HEK293 (cell line): Measurements from ENCODE around the gene TEX2.

Experiments used
- CTCF ChIA-PET: fragments of 350-600 bp; formaldehyde crosslinking; extraction: SDS; loops from one replicate; lab custom pipeline; 2021; ENCODE audit warnings: antibody characterized with exemption; lab: Yijun Ruan, JAX
- POLR2A ChIA-PET: fragments of 300-600 bp; formaldehyde crosslinking; extraction: SDS; loops from one replicate; lab custom pipeline; 2020; ENCODE audit warnings: antibody characterized with exemption, inconsistent platforms; lab: Yijun Ruan, JAX
- H3K27ac ChIP-seq: fragments of 200-500 bp; sonication (Bioruptor generic); 2 replicates; pipeline ENCODE4 v1.5.1; 2014; ENCODE audit warnings: low read depth, low read length, control low read depth, inconsistent platforms; ENCODE audit errors: extremely low read depth
- H3K36me3 ChIP-seq, 2 experiments: fragments of 200-500 bp in 1 of 2; sonication (Bioruptor generic) in 1 of 2; 1 replicate in 1 of 2; 2 replicates in 1 of 2; pipeline ENCODE4 v1.5.1; 2014 to 2017; ENCODE audit warnings: inconsistent platforms in 2 of 2, low read length in 2 of 2; ENCODE audit not compliant: control insufficient read depth in 2 of 2, insufficient read depth in 1 of 2
- H3K4me1 ChIP-seq: fragments of 200-500 bp; sonication (Bioruptor generic); 2 replicates; pipeline ENCODE4 v1.5.1; 2014; ENCODE audit warnings: mild to moderate bottlenecking, low read length, inconsistent platforms; ENCODE audit not compliant: control insufficient read depth, insufficient read depth
- H3K4me3 ChIP-seq: 2 replicates; pipeline ENCODE4 v1.5.1; 2011; ENCODE audit warnings: low read depth, mild to moderate bottlenecking, control low read depth, low read length, moderate library complexity
- H3K9me3 ChIP-seq: fragments of 200-500 bp; sonication (Bioruptor generic); 2 replicates; pipeline ENCODE4 v1.5.1; 2014; ENCODE audit warnings: low read depth, low read length, inconsistent platforms; ENCODE audit not compliant: control insufficient read depth, insufficient read depth
- BCL11A ChIP-seq: fragments of 450-650 bp; formaldehyde crosslinking; IDR thresholded peaks from 2 replicates; pipeline ENCODE4 v1.5.1; 2016; ENCODE audit warnings: low read depth, missing biosample characterization, missing genetic modification characterization
- KLF7 ChIP-seq: fragments of 450-650 bp; formaldehyde crosslinking; IDR thresholded peaks from 2 replicates; pipeline ENCODE4 v1.5.1; 2016; ENCODE audit warnings: missing biosample characterization, missing genetic modification characterization, borderline replicate concordance
- SP7 ChIP-seq: fragments of 450-650 bp; formaldehyde crosslinking; IDR thresholded peaks from 2 replicates; pipeline ENCODE4 v1.5.1; 2016; ENCODE audit warnings: missing biosample characterization, missing genetic modification characterization
- ZBTB17 ChIP-seq: fragments of 450-650 bp; formaldehyde crosslinking; IDR thresholded peaks from 2 replicates; pipeline ENCODE4 v1.5.1; 2016; ENCODE audit warnings: missing biosample characterization, missing genetic modification characterization
- ZBTB20 ChIP-seq: fragments of 450-650 bp; formaldehyde crosslinking; IDR thresholded peaks from 2 replicates; pipeline ENCODE4 v1.5.1; 2016; ENCODE audit warnings: missing biosample characterization, missing genetic modification characterization
- ZBTB7A ChIP-seq: fragments of 450-650 bp; formaldehyde crosslinking; IDR thresholded peaks from 2 replicates; pipeline ENCODE4 v1.5.1; 2016; ENCODE audit warnings: low read depth, missing biosample characterization, missing genetic modification characterization
- ZBTB8A ChIP-seq: fragments of 450-650 bp; formaldehyde crosslinking; IDR thresholded peaks from 2 replicates; pipeline ENCODE4 v1.5.1; 2016; ENCODE audit warnings: missing biosample characterization, missing genetic modification characterization
- ZFP3 ChIP-seq: fragments of 450-650 bp; formaldehyde crosslinking; IDR thresholded peaks from 2 replicates; pipeline ENCODE4 v1.5.1; 2016; ENCODE audit warnings: low read depth, missing biosample characterization, missing genetic modification characterization
- ZFP69B ChIP-seq: fragments of 450-650 bp; formaldehyde crosslinking; IDR thresholded peaks from 2 replicates; pipeline ENCODE4 v1.5.1; 2016; ENCODE audit warnings: missing biosample characterization, missing genetic modification characterization
- ZIC2 ChIP-seq: fragments of 450-650 bp; formaldehyde crosslinking; IDR thresholded peaks from 2 replicates; pipeline ENCODE4 v1.5.1; 2016; ENCODE audit warnings: missing biosample characterization, missing genetic modification characterization
- ZNF121 ChIP-seq: fragments of 450-650 bp; formaldehyde crosslinking; IDR thresholded peaks from 2 replicates; pipeline ENCODE4 v1.5.1; 2016; ENCODE audit warnings: missing biosample characterization, missing genetic modification characterization
- ZNF140 ChIP-seq: fragments of 450-650 bp; formaldehyde crosslinking; IDR thresholded peaks from 2 replicates; pipeline ENCODE4 v1.5.1; 2016; ENCODE audit warnings: missing biosample characterization, missing genetic modification characterization
- ZNF169 ChIP-seq: fragments of 450-650 bp; formaldehyde crosslinking; IDR thresholded peaks from 2 replicates; pipeline ENCODE4 v1.5.1; 2016; ENCODE audit warnings: missing biosample characterization, missing genetic modification characterization
- ZNF202 ChIP-seq: fragments of 450-650 bp; formaldehyde crosslinking; IDR thresholded peaks from 2 replicates; pipeline ENCODE4 v1.5.1; 2016; ENCODE audit warnings: missing biosample characterization, missing genetic modification characterization, borderline replicate concordance
- ZNF423 ChIP-seq: fragments of 450-650 bp; formaldehyde crosslinking; IDR thresholded peaks from 2 replicates; pipeline ENCODE4 v1.5.1; 2016; ENCODE audit warnings: missing biosample characterization, missing genetic modification characterization
- ZNF501 ChIP-seq: fragments of 450-650 bp; formaldehyde crosslinking; IDR thresholded peaks from 2 replicates; pipeline ENCODE4 v1.5.1; 2016; ENCODE audit warnings: missing biosample characterization, missing genetic modification characterization
- ZNF514 ChIP-seq: fragments of 450-650 bp; formaldehyde crosslinking; IDR thresholded peaks from 2 replicates; pipeline ENCODE4 v1.5.1; 2016; ENCODE audit warnings: missing biosample characterization, missing genetic modification characterization
- ZNF560 ChIP-seq: fragments of 450-650 bp; formaldehyde crosslinking; IDR thresholded peaks from 2 replicates; pipeline ENCODE4 v1.5.1; 2017; ENCODE audit warnings: missing biosample characterization, missing genetic modification characterization, borderline replicate concordance
- ZNF600 ChIP-seq: fragments of 450-650 bp; formaldehyde crosslinking; IDR thresholded peaks from 2 replicates; pipeline ENCODE4 v1.5.1; 2016; ENCODE audit warnings: missing biosample characterization, missing genetic modification characterization
- ZNF658 ChIP-seq: fragments of 450-650 bp; formaldehyde crosslinking; IDR thresholded peaks from 2 replicates; pipeline ENCODE4; 2016; ENCODE audit warnings: missing biosample characterization, missing genetic modification characterization
- ZNF791 ChIP-seq: fragments of 450-650 bp; formaldehyde crosslinking; IDR thresholded peaks from 2 replicates; pipeline ENCODE4 v1.5.1; 2016; ENCODE audit warnings: missing biosample characterization, missing genetic modification characterization
- ZSCAN30 ChIP-seq: fragments of 450-650 bp; IDR thresholded peaks from 2 replicates; pipeline ENCODE4 v1.5.1; 2018; ENCODE audit warnings: missing biosample characterization, mild to moderate bottlenecking, missing genetic modification characterization, moderate library complexity
- TF ChIP-seq, protein P1 (sequence below): fragments of 450-650 bp; formaldehyde crosslinking; IDR thresholded peaks from 2 replicates; pipeline ENCODE4 v1.5.1; 2016; ENCODE audit warnings: missing biosample characterization, missing genetic modification characterization, borderline replicate concordance
- TF ChIP-seq, protein P2 (sequence below): fragments of 450-650 bp; formaldehyde crosslinking; IDR thresholded peaks from 2 replicates; pipeline ENCODE4 v1.5.1; 2016; ENCODE audit warnings: missing biosample characterization, missing genetic modification characterization
- TF ChIP-seq, protein P3 (sequence below): fragments of 450-650 bp; formaldehyde crosslinking; IDR thresholded peaks from 2 replicates; pipeline ENCODE4 v1.5.1; 2016; ENCODE audit warnings: missing biosample characterization, missing genetic modification characterization
- TF ChIP-seq, protein P4 (sequence below): fragments of 450-650 bp; IDR thresholded peaks from 2 replicates; pipeline ENCODE4 v1.5.1; 2018; ENCODE audit warnings: missing biosample characterization, missing genetic modification characterization
- TF ChIP-seq, protein P5 (sequence below): fragments of 450-650 bp; formaldehyde crosslinking; IDR thresholded peaks from 2 replicates; pipeline ENCODE4 v1.5.1; 2017; ENCODE audit warnings: missing biosample characterization, missing genetic modification characterization

Gene TEX2

DNA sequence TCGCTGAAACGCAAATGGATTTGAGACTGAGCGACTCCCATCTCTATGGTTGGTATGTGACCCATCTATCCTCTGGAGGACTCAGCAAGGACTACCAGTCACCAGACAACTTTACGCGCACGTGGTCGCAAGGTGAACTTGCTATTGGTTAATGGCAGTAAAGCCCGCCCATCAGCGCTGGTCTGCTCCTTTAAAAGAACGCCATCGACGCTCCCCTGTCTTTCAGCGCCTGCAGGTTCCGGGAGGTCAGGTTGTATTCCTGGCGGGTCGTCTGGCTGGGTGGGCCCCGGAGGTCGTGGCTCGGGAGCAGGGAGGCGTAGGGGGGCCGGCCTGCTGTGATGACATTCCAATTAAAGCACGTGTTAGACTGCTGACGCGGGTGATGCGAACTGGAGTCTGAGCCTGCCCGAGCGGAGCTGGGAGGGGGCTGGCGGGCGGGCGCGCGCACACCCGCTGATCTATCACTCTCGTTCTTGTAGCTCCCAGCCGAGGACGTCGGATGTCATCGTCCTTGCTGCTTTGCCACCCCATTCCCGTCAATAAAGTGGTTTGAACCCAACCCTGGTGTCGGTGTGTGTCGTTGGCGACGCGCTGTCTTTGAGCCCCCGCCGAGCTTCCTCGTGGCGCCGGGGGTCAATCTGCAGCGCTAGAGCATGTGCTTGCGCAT, 117.2 kb downstream of the TEX2 start:
- ChIA-PET CTCF (interaction anchor here (0.7 to 8.1 kb wide), 9 partner anchors 13 to 275 kb away, joined by 3 to 59 read pairs (median 6); no protein-coding TSS in a partner anchor), POLR2A (interaction anchor here (0.6 to 2.7 kb wide), 47 partner anchors 8 to 372 kb away, joined by 3 to 19 read pairs (median 4); partner anchors contain the start of genes CCDC47, DDX5, ERN1 and GH1)
- H3K4me3 ChIP-seq, result peak overlapping the region; percentile 63
- peaks cover 0 to 31% of the 10 kb centered on the region in 2 experiments; a peak in 2 of 3 replicates for H3K36me3 ChIP-seq
- no peaks in the 10 kb centered on the region for H3K9me3 ChIP-seq
- peak overlapping the region; percentile 91 for H3K27ac ChIP-seq
- H3K4me1 ChIP-seq, result no peaks in the 10 kb centered on the region
- TF ChIP-seq ZNF121 (no peak), KLF7 (tag by site-specific recombination) (0 out of 2 replicates have a peak, but pooled peaks have one; percentile 14), ZNF658 (tag by site-specific recombination) (no peak), ZNF501 (peak; percentile 89), ZBTB17 (tag by site-specific recombination) (peak; percentile 96), ZBTB8A (tag by site-specific recombination) (peak; percentile 28; the same call in 1 of the 2 replicates), BCL11A (tag by site-specific recombination) (no peak), ZNF423 (tag by site-specific recombination) (no peak), SP7 (tag by site-specific recombination) (peak; percentile 77), ZBTB20 (tag by site-specific recombination) (peak; percentile 50; the same call in 1 of the 2 replicates), ZBTB7A (0 out of 2 replicates have a peak, but pooled peaks have one; percentile 45), ZNF600 (tag by site-specific recombination) (no peak), ZNF202 (tag by site-specific recombination) (no peak), ZNF791 (tag by site-specific recombination) (no peak), ZSCAN30 (0 out of 2 replicates have a peak, but pooled peaks have one; percentile 5), ZNF169 (tag by site-specific recombination) (0 out of 2 replicates have a peak, but pooled peaks have one; percentile 41), ZIC2 (tag by site-specific recombination) (peak; percentile 91), ZNF560 (tag by site-specific recombination) (no peak), ZNF514 (tag by site-specific recombination) (no peak), ZFP69B (tag by site-specific recombination) (peak; percentile 97), ZNF140 (tag by site-specific recombination) (no peak), ZFP3 (tag by site-specific recombination) (no peak)
- TF ChIP-seq, protein P1, sequence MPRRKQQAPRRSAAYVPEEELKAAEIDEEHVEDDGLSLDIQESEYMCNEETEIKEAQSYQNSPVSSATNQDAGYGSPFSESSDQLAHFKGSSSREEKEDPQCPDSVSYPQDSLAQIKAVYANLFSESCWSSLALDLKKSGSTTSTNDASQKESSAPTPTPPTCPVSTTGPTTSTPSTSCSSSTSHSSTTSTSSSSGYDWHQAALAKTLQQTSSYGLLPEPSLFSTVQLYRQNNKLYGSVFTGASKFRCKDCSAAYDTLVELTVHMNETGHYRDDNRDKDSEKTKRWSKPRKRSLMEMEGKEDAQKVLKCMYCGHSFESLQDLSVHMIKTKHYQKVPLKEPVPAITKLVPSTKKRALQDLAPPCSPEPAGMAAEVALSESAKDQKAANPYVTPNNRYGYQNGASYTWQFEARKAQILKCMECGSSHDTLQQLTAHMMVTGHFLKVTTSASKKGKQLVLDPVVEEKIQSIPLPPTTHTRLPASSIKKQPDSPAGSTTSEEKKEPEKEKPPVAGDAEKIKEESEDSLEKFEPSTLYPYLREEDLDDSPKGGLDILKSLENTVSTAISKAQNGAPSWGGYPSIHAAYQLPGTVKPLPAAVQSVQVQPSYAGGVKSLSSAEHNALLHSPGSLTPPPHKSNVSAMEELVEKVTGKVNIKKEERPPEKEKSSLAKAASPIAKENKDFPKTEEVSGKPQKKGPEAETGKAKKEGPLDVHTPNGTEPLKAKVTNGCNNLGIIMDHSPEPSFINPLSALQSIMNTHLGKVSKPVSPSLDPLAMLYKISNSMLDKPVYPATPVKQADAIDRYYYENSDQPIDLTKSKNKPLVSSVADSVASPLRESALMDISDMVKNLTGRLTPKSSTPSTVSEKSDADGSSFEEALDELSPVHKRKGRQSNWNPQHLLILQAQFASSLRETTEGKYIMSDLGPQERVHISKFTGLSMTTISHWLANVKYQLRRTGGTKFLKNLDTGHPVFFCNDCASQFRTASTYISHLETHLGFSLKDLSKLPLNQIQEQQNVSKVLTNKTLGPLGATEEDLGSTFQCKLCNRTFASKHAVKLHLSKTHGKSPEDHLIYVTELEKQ (tag by site-specific recombination), result no peak
- TF ChIP-seq, protein P2, sequence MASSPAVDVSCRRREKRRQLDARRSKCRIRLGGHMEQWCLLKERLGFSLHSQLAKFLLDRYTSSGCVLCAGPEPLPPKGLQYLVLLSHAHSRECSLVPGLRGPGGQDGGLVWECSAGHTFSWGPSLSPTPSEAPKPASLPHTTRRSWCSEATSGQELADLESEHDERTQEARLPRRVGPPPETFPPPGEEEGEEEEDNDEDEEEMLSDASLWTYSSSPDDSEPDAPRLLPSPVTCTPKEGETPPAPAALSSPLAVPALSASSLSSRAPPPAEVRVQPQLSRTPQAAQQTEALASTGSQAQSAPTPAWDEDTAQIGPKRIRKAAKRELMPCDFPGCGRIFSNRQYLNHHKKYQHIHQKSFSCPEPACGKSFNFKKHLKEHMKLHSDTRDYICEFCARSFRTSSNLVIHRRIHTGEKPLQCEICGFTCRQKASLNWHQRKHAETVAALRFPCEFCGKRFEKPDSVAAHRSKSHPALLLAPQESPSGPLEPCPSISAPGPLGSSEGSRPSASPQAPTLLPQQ (tag by site-specific recombination), result peak; percentile 99
- TF ChIP-seq, protein P3, sequence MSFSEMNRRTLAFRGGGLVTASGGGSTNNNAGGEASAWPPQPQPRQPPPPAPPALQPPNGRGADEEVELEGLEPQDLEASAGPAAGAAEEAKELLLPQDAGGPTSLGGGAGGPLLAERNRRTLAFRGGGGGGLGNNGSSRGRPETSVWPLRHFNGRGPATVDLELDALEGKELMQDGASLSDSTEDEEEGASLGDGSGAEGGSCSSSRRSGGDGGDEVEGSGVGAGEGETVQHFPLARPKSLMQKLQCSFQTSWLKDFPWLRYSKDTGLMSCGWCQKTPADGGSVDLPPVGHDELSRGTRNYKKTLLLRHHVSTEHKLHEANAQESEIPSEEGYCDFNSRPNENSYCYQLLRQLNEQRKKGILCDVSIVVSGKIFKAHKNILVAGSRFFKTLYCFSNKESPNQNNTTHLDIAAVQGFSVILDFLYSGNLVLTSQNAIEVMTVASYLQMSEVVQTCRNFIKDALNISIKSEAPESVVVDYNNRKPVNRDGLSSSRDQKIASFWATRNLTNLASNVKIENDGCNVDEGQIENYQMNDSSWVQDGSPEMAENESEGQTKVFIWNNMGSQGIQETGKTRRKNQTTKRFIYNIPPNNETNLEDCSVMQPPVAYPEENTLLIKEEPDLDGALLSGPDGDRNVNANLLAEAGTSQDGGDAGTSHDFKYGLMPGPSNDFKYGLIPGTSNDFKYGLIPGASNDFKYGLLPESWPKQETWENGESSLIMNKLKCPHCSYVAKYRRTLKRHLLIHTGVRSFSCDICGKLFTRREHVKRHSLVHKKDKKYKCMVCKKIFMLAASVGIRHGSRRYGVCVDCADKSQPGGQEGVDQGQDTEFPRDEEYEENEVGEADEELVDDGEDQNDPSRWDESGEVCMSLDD (tag by site-specific recombination), result no peak
- TF ChIP-seq, protein P4, sequence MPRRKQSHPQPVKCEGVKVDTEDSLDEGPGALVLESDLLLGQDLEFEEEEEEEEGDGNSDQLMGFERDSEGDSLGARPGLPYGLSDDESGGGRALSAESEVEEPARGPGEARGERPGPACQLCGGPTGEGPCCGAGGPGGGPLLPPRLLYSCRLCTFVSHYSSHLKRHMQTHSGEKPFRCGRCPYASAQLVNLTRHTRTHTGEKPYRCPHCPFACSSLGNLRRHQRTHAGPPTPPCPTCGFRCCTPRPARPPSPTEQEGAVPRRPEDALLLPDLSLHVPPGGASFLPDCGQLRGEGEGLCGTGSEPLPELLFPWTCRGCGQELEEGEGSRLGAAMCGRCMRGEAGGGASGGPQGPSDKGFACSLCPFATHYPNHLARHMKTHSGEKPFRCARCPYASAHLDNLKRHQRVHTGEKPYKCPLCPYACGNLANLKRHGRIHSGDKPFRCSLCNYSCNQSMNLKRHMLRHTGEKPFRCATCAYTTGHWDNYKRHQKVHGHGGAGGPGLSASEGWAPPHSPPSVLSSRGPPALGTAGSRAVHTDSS (tag by site-specific recombination), result peak; percentile 37; the same call in 1 of the 2 replicates
- TF ChIP-seq, protein P5, sequence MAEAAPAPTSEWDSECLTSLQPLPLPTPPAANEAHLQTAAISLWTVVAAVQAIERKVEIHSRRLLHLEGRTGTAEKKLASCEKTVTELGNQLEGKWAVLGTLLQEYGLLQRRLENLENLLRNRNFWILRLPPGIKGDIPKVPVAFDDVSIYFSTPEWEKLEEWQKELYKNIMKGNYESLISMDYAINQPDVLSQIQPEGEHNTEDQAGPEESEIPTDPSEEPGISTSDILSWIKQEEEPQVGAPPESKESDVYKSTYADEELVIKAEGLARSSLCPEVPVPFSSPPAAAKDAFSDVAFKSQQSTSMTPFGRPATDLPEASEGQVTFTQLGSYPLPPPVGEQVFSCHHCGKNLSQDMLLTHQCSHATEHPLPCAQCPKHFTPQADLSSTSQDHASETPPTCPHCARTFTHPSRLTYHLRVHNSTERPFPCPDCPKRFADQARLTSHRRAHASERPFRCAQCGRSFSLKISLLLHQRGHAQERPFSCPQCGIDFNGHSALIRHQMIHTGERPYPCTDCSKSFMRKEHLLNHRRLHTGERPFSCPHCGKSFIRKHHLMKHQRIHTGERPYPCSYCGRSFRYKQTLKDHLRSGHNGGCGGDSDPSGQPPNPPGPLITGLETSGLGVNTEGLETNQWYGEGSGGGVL (tag by site-specific recombination), result no peak
